ENCODE measurements around the gene BMPR1B. TPM values are rescaled to one million over a fixed set of nuclear protein-coding genes. Genes with fewer than 3 reads are reported as not detected.

Gene BMPR1B
- total and polyA plus RNA-seq, 4 donors: 0.27 to 0.70 (median 0.48) TPM

DNA sequence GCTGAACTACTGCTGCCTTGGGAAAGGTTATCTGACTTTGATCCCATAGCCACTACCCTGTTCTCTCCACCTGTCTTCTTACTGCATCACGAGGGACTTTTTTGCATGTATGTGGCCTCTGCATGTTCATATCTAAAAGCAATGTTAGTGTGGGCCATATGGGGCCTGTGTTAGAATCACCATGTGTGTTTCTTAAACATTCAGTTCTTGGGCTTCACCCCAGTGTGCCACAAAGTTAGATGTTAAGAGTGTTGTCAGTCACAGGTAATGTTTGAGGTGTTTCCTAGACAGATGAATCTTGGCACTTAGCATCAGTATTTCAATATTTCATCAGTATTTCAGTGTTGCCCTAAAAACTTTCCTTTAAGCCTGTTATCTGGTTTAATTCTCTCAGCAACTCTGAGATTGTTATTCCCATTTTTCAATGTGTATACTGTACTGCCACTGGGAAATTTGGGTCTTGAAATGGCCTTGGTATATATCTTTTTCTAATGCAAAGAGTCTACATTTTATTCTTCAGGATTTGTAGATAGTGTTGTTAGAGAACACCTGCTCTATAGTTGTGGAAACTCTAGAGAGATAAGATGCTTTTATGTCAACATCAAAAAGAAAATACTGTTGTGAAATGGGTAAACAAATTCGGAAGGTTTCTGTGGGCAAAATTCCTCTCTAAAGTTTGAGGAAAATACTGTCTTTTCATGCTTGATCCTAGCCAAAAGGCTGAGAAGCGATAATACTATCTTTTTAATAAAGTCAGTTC, 259.7 kb downstream of the BMPR1B start:
- DNase-seq (ENCODE audit: low spot score): no peak
- H3K4me3 ChIP-seq (ENCODE audit: low read depth in 1 of 3, low read length in 3 of 3): no peak overlapping the region
- WGBS: 41% methylated on average over 3 of the region's 3 CpGs
- no peaks in the 10 kb centered on the region for H3K9me3 ChIP-seq (ENCODE audit: control insufficient read depth in 4 of 4, low read length in 3 of 4)
- H3K9ac ChIP-seq (ENCODE audit: low read depth in 1 of 2, low read length in 2 of 2): no peak overlapping the region
- no peaks in the 10 kb centered on the region for H3K36me3 ChIP-seq (ENCODE audit: control insufficient read depth in 4 of 4, insufficient read depth in 3 of 4, low read depth in 1 of 4, low read length in 3 of 4)
- H3K4me1 ChIP-seq (ENCODE audit: control insufficient read depth in 4 of 4, insufficient read depth in 4 of 4, low read length in 3 of 4): peaks cover 0 to 19% (median 15%) of the 10 kb centered on the region in 4 donors
- H3K27me3 ChIP-seq (ENCODE audit: control insufficient read depth in 4 of 4, insufficient read depth in 4 of 4, low read length in 3 of 4): no peaks in the 10 kb centered on the region
- no peak overlapping the region for H3K27ac ChIP-seq (ENCODE audit: low read depth in 1 of 2, low read length in 2 of 2)
- TF ChIP-seq HNF4A (conservative IDR thresholded peaks at IDR 0.05) (peak; percentile 12 to 28), RAD21 (IDR thresholded peaks at IDR 0.05) (no peak), FOXA1 (IDR thresholded peaks at IDR 0.05) (no peak), NR2F2 (IDR thresholded peaks at IDR 0.05) (no peak), TAF1 (conservative IDR thresholded peaks at IDR 0.05) (no peak), SP1 (IDR thresholded peaks at IDR 0.05) (no peak), JUND (IDR thresholded peaks at IDR 0.05) (no peak), EGR1 (IDR thresholded peaks at IDR 0.05; ENCODE audit: low read depth in 2 of 2) (no peak), YY1 (IDR thresholded peaks at IDR 0.05) (peak; percentile 11), GABPA (IDR thresholded peaks at IDR 0.05 in 1 of 2, conservative IDR thresholded peaks at IDR 0.05 in 1 of 2) (no peak), RXRA (IDR thresholded peaks at IDR 0.05) (peak in 1 of 2 donors; percentile 39), FOXA2 (IDR thresholded peaks at IDR 0.05) (peak; percentile 50), HNF4G (IDR thresholded peaks at IDR 0.05) (no peak)
- TF ChIP-seq, protein P1, sequence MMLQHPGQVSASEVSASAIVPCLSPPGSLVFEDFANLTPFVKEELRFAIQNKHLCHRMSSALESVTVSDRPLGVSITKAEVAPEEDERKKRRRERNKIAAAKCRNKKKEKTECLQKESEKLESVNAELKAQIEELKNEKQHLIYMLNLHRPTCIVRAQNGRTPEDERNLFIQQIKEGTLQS (IDR thresholded peaks at IDR 0.05): no peak
- TF ChIP-seq, protein P2, sequence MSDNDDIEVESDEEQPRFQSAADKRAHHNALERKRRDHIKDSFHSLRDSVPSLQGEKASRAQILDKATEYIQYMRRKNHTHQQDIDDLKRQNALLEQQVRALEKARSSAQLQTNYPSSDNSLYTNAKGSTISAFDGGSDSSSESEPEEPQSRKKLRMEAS (IDR thresholded peaks at IDR 0.05): no peak
- TF ChIP-seq, protein P3, sequence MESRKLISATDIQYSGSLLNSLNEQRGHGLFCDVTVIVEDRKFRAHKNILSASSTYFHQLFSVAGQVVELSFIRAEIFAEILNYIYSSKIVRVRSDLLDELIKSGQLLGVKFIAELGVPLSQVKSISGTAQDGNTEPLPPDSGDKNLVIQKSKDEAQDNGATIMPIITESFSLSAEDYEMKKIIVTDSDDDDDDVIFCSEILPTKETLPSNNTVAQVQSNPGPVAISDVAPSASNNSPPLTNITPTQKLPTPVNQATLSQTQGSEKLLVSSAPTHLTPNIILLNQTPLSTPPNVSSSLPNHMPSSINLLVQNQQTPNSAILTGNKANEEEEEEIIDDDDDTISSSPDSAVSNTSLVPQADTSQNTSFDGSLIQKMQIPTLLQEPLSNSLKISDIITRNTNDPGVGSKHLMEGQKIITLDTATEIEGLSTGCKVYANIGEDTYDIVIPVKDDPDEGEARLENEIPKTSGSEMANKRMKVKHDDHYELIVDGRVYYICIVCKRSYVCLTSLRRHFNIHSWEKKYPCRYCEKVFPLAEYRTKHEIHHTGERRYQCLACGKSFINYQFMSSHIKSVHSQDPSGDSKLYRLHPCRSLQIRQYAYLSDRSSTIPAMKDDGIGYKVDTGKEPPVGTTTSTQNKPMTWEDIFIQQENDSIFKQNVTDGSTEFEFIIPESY (IDR thresholded peaks at IDR 0.05): no peak
- TF ChIP-seq, protein P4, sequence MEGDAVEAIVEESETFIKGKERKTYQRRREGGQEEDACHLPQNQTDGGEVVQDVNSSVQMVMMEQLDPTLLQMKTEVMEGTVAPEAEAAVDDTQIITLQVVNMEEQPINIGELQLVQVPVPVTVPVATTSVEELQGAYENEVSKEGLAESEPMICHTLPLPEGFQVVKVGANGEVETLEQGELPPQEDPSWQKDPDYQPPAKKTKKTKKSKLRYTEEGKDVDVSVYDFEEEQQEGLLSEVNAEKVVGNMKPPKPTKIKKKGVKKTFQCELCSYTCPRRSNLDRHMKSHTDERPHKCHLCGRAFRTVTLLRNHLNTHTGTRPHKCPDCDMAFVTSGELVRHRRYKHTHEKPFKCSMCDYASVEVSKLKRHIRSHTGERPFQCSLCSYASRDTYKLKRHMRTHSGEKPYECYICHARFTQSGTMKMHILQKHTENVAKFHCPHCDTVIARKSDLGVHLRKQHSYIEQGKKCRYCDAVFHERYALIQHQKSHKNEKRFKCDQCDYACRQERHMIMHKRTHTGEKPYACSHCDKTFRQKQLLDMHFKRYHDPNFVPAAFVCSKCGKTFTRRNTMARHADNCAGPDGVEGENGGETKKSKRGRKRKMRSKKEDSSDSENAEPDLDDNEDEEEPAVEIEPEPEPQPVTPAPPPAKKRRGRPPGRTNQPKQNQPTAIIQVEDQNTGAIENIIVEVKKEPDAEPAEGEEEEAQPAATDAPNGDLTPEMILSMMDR (IDR thresholded peaks at IDR 0.05; ENCODE audit: low read depth, low read length, missing input control): no peak
- TF ChIP-seq, protein P5, sequence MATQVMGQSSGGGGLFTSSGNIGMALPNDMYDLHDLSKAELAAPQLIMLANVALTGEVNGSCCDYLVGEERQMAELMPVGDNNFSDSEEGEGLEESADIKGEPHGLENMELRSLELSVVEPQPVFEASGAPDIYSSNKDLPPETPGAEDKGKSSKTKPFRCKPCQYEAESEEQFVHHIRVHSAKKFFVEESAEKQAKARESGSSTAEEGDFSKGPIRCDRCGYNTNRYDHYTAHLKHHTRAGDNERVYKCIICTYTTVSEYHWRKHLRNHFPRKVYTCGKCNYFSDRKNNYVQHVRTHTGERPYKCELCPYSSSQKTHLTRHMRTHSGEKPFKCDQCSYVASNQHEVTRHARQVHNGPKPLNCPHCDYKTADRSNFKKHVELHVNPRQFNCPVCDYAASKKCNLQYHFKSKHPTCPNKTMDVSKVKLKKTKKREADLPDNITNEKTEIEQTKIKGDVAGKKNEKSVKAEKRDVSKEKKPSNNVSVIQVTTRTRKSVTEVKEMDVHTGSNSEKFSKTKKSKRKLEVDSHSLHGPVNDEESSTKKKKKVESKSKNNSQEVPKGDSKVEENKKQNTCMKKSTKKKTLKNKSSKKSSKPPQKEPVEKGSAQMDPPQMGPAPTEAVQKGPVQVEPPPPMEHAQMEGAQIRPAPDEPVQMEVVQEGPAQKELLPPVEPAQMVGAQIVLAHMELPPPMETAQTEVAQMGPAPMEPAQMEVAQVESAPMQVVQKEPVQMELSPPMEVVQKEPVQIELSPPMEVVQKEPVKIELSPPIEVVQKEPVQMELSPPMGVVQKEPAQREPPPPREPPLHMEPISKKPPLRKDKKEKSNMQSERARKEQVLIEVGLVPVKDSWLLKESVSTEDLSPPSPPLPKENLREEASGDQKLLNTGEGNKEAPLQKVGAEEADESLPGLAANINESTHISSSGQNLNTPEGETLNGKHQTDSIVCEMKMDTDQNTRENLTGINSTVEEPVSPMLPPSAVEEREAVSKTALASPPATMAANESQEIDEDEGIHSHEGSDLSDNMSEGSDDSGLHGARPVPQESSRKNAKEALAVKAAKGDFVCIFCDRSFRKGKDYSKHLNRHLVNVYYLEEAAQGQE (IDR thresholded peaks at IDR 0.05): no peak

Measured in liver (tissue), 9 donors.